ENCODE results near the gene TP53RK. TPM values are rescaled to one million over a fixed set of nuclear protein-coding genes. Genes with fewer than 3 reads are reported as not detected.
A peak's percentile ranks its signal among the peaks of the same experiment; 100 is the strongest.
"Not testable (repeated sequence)": the region's sequence is repeated elsewhere in the genome, so short reads cannot be mapped to it uniquely, and the experiment has no call there.

Gene TP53RK
- total RNA-seq, 1 experiment from 2014 or later, result 12.4 TPM

GRCh38 chr20:46676649-46677316 is 12.5 kb downstream of the TP53RK start:
- H3K4me3 Mint-ChIP-seq; H3K27me3 Mint-ChIP-seq (ENCODE audit: low read depth); ATAC-seq; DNase-seq (ENCODE audit: low spot score); CTCF ChIA-PET; H3K27ac Mint-ChIP-seq; POLR2A ChIA-PET: not testable (repeated sequence)
- H3K9me3 Mint-ChIP-seq, result peaks cover 10% of the 10 kb centered on the region
- TF ChIP-seq GABPB1 (CRISPR knock-in tag; IDR thresholded peaks at IDR 0.05), result 0 out of 2 replicates have a peak, but pooled peaks have one; percentile 4
- H3K4me1 Mint-ChIP-seq, result peaks cover 32% of the 10 kb centered on the region
- H3K36me3 Mint-ChIP-seq, result peaks cover 19% of the 10 kb centered on the region

DNA sequence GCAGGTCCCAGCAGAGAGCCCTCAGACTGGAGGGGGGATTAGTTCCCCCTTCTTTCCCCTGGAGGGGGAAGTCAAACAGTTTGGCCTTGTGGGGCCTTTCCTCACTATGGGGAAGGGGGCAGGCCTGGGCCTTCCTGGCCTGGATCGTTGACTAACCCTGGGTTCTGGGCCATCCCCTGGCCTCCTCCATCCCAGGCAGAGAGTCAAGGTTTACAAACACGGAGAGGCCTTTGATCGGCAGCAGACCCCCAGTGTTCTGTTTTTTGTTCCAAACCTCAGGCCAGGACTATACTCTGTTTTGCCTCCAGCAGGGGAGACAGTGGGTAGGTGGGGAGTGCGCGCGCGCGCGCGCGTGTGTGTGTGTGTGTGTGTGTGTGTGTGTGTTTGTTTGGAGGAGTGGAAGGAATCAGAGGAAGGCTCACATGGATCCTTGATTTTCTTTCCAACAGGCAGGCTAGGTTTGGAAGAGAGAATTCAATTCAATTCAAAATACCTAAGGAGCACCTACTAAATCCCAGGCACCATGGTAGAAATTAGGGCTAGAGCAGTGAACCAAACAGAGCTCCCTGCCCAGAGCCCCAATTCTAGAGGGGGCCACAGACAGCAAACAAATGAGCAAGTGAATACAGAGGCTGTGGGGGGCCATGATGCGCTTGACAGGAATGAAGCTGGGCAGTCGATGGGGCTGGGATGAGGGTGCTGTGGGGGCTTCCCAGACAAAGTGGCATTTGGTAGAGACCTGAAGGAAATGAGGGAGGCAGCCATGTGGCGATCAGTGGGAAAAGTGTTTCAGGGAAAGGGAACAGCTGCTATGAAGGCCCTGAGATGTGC is 14.8 kb downstream of the TP53RK start:
- H3K9me3 Mint-ChIP-seq, result peaks cover 28% of the 10 kb centered on the region
- DNase-seq (ENCODE audit: low spot score) (no peak), ATAC-seq (no peak; the same call in 1 of the 2 replicates)
- H3K27me3 Mint-ChIP-seq (ENCODE audit: low read depth), result no peaks in the 10 kb centered on the region
- peaks cover 23% of the 10 kb centered on the region for H3K4me1 Mint-ChIP-seq
- ChIA-PET CTCF (interaction anchor here (0.8 to 1.5 kb wide), 4 partner anchors 78 to 666 kb away, joined by 3 to 4 read pairs (median 3); partner anchors contain the start of gene MMP9), POLR2A (no interaction called here)
- peak; percentile 43; the same call in 1 of the 2 replicates for TF ChIP-seq GABPB1 (CRISPR knock-in tag; IDR thresholded peaks at IDR 0.05)
- TF ChIP-seq, protein P1, sequence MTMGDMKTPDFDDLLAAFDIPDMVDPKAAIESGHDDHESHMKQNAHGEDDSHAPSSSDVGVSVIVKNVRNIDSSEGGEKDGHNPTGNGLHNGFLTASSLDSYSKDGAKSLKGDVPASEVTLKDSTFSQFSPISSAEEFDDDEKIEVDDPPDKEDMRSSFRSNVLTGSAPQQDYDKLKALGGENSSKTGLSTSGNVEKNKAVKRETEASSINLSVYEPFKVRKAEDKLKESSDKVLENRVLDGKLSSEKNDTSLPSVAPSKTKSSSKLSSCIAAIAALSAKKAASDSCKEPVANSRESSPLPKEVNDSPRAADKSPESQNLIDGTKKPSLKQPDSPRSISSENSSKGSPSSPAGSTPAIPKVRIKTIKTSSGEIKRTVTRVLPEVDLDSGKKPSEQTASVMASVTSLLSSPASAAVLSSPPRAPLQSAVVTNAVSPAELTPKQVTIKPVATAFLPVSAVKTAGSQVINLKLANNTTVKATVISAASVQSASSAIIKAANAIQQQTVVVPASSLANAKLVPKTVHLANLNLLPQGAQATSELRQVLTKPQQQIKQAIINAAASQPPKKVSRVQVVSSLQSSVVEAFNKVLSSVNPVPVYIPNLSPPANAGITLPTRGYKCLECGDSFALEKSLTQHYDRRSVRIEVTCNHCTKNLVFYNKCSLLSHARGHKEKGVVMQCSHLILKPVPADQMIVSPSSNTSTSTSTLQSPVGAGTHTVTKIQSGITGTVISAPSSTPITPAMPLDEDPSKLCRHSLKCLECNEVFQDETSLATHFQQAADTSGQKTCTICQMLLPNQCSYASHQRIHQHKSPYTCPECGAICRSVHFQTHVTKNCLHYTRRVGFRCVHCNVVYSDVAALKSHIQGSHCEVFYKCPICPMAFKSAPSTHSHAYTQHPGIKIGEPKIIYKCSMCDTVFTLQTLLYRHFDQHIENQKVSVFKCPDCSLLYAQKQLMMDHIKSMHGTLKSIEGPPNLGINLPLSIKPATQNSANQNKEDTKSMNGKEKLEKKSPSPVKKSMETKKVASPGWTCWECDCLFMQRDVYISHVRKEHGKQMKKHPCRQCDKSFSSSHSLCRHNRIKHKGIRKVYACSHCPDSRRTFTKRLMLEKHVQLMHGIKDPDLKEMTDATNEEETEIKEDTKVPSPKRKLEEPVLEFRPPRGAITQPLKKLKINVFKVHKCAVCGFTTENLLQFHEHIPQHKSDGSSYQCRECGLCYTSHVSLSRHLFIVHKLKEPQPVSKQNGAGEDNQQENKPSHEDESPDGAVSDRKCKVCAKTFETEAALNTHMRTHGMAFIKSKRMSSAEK (CRISPR knock-in tag; IDR thresholded peaks at IDR 0.05; ENCODE audit: borderline replicate concordance), result no peak
- no peak overlapping the region for H3K27ac Mint-ChIP-seq
- H3K36me3 Mint-ChIP-seq, result peaks cover 24% of the 10 kb centered on the region
- H3K4me3 Mint-ChIP-seq, result no peak overlapping the region

GRCh38 chr20:46673394-46674252 is 15.6 kb downstream of the TP53RK start:
- ATAC-seq, result no peak
- peaks cover 23% of the 10 kb centered on the region for H3K4me1 Mint-ChIP-seq
- TF ChIP-seq FOXJ3 (CRISPR knock-in tag; IDR thresholded peaks at IDR 0.05; ENCODE audit: borderline replicate concordance) (no peak), GRHL2 (CRISPR knock-in tag; IDR thresholded peaks at IDR 0.05; ENCODE audit: insufficient replicate concordance, severe bottlenecking) (no peak), ETV6 (CRISPR knock-in tag; IDR thresholded peaks at IDR 0.05) (no peak), ATF3 (CRISPR knock-in tag; conservative IDR thresholded peaks at IDR 0.05) (no peak), MAX (CRISPR knock-in tag; IDR thresholded peaks at IDR 0.05) (no peak)
- ChIA-PET CTCF (interaction anchor here (1.5 kb wide), 1 partner anchor 665 kb away, joined by 3 read pairs; the partner anchor contains the start of gene MMP9), POLR2A (no interaction called here)
- no peak overlapping the region for H3K4me3 Mint-ChIP-seq
- peaks cover 31% of the 10 kb centered on the region for H3K36me3 Mint-ChIP-seq
- H3K27me3 Mint-ChIP-seq (ENCODE audit: low read depth), result no peaks in the 10 kb centered on the region
- H3K27ac Mint-ChIP-seq, result no peak overlapping the region; the same call in 1 of the 2 replicates
- no peak for DNase-seq (ENCODE audit: low spot score)
- H3K9me3 Mint-ChIP-seq, result peaks cover 34% of the 10 kb centered on the region

DNA sequence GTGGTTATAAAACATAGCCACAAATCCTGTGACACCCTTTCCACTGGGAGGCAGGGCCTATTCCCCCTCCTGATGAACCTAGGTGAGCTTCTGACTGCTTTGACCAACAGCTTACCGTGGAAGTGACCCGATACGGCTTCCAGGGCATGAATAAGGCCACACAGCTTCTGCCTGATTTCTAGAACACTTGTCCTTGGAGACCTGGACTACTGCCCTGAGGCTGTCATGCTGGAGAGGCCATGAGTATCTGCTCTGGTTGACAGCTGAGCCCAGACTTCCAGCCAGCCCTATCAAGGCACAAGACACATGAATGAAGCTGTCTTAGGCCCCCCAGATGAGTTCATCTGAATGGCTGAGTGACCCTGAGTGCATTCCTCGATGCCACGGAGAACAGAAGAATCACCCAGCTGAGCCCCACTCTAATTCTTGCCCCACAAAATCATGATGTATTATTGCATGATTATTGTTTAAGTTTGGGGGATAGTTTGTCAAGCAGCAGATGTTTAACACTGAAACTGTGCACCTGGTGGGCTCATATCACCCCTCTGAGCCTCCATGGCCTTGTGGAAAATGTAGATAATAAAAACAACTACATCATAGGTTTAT is 16.6 kb downstream of the TP53RK start:
- no peaks in the 10 kb centered on the region for H3K27me3 Mint-ChIP-seq (ENCODE audit: low read depth)
- peaks cover 34% of the 10 kb centered on the region for H3K9me3 Mint-ChIP-seq
- no peak overlapping the region for H3K4me3 Mint-ChIP-seq
- ATAC-seq (no peak), DNase-seq (ENCODE audit: low spot score) (no peak)
- POLR2A ChIA-PET, result no interaction called here
- peaks cover 23% of the 10 kb centered on the region for H3K4me1 Mint-ChIP-seq
- H3K27ac Mint-ChIP-seq, result no peak overlapping the region
- peaks cover 37% of the 10 kb centered on the region for H3K36me3 Mint-ChIP-seq
- TF ChIP-seq CDX4 (CRISPR knock-in tag; IDR thresholded peaks at IDR 0.05; ENCODE audit: borderline replicate concordance), result no peak
- TF ChIP-seq ATF6 (CRISPR knock-in tag; IDR thresholded peaks at IDR 0.05), result no peak
- no peak for TF ChIP-seq ATF1 (CRISPR knock-in tag; IDR thresholded peaks at IDR 0.05)
- TF ChIP-seq PREB (CRISPR knock-in tag; IDR thresholded peaks at IDR 0.05; ENCODE audit: borderline replicate concordance), result no peak
- no peak for TF ChIP-seq PRRX2 (CRISPR knock-in tag; IDR thresholded peaks at IDR 0.05)
- CTCF ChIA-PET, result no interaction called here
